CD1c-positive myeloid dendritic cell (primary cell): ENCODE measurements around the gene INSYN2A.

Experiments
- DNase-seq: peaks from one replicate; pipeline ENCODE4 v3.0.0-alpha.2; 2016; ENCODE audit errors: extremely low spot score

INSYN2A gene, protein sequence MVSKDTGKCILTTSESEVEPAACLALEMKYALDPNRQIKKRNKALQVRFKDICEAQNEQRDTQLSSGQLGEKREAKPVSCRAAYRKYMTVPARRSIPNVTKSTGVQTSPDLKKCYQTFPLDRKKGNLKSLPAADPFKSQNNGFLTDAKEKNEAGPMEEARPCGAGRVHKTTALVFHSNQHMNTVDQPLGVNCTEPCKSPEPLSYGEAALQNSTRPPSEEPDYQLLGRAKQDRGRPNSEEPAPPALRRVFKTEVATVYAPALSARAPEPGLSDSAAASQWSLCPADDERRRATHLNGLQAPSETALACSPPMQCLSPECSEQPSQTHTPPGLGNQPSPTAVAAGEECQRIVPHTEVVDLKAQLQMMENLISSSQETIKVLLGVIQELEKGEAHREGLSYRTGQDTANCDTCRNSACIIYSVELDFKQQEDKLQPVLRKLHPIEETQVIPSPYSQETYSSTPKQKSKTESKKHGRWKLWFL

DNA sequence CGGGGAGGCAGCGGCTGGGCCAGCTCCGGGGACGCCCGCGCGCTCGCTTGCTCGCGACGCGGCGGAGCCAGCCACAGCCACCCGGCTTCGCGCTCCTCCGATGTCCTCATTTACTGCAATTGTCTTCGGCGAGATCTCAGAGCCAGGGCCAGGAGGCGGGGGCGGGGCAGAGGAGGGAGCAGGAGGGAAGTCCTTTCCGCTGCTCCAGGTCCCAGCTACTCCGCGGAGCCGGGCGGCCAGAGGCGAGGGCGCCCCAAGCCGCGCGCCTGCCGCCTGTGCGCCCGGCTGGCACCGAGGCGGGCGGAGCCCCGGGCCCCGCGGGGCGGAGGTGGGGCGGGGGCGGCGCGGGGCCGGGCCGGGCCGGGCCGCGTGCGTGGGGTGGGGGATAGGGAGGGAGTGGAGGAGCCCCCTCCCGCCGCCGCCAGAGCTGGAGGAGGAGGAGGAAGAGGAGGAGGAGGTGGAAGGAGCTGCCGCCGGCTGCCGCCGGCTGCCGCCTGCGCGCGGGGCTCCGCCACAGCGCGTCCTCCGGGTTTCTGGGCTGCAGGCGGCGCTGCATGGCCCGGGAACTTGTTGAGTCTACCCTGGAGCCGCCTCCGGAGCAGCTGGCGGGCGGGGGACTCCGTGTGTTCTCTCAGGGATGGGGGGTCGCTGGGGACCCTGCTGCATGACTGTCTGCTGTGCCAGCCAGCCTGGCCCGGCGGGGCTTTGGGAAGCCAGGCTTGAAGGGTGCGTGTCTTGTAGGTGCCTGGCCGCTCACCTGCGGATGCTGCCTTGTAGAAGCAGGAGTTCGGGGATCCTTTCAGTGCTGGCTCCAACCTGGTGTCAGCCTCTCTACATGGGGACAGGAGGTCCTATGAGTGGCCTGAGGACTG is at the start of gene INSYN2A:
Gene INSYN2A (minus strand): TSS at position 310 of the 872 bp plus-strand sequence. CDS start 20,196 bp downstream, outside the sequence.
- DNase-seq = peak; percentile 11

DNA sequence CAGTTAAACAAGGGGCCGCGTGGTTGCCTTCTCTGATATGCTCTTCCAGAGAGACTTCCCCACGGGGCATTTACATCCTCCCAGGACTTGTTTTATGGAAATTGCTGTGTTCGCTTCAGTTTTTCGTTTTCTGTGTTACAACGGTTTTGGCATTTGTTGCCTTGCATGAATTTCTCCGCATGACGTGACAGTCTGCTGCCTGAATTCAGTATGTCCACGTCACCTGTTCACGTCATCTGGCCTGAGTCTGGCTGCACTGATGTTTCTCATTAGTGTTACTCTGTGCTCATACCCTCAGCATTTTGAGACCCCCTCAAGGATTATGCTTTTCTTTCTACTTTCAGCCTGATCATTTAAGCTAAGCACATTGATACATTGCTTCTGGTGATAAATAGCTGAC is 49.1 kb upstream of the INSYN2A start:
- no peak for DNase-seq

DNA sequence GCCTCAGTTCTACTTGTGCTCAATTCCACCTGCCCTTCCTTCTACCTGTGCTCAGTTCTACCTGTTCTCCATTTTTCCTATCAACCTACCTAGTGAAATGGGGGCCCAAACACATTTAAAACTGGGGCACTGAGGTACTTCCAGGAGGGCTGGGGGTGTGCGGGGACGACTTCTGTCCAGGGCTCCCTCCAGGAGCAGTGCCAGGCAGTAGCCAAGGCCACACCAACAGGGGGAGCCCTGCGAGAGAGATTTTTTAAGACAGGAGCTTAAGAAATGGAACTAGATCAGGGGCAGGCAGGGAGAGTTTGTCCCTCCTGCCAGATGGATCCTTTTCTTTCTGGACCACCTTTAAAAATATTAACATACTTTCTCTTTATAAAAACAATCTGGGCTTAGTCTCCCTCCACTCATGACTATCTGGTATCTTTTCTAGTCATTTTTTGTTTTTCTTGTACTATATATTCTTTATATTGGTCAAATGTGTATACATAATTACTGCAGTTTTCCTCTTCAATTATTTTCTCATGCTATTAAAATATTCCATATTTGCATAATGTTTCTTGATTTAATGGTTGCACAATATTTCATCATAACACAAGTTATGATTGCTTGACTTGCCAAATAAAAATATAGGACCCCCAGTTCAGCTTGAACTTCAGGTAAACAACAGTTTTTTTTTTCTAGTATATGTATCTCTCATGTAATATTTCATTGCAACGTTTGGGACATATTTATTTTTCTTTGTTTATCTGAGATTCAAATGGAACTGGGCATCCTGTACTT is 47.3 kb upstream of the INSYN2A start:
- DNase-seq = no peak

DNA sequence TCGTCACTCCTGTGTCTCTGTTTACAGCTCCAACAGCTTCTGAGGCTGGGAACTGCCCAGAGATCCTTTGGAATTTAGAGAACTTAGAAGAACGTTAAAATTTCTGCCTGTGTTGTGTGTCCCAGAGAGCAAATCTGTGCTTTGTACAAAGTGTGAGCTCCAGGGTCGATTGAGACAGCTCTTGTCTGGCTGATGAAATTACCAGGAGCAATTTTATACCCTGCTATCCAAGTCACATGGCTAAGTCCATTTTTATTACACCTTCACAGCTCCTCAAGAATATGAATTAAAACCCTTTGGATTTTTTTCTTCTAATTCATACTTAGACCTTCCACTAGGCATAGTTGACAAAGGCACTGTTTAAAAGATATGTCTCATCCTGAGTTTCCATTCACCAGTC is 46.5 kb upstream of the INSYN2A start:
- DNase-seq = no peak

DNA sequence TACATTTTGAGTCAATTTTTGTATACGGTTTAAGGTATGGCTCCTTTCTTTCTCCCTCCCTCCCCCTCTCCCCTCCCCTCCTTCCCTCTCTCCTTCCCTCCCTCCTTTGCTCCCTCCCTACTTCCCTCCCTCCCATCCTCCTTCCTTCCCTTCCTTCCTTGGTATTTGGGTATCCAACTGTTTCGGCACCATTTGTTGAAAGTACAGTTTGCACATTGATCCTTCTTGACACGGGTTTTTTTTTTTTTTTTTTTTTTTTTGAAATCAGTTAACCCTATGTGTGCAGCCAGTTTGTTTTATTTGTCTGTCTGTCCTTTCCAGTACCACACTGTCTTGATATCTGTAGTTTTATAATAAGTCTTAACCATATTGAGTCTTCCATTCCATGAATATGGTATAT is 39.9 kb upstream of the INSYN2A start:
- no peak for DNase-seq

DNA sequence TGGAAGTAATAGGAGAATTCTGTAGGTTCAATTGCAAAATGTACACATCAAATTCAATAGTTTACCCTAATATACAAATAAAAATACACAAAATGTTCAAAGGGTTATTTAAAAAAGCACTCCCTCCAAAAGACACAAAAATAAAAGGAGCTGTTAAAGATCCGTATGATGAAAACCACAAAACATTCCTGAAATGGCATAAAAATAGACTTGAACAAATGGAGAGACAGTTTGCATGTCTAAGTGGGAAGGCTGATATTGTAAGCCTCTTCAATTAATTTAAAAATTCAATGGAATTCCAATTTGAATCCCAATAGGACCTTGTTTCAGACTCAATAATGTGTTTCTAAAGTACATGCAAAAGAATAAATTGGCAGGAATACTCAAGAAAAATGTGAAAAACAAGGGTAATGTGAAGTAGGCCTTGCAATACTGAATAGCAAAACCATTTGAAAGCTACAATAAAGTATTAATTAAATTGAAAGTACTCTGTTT is 38.0 kb upstream of the INSYN2A start:
- DNase-seq = no peak

DNA sequence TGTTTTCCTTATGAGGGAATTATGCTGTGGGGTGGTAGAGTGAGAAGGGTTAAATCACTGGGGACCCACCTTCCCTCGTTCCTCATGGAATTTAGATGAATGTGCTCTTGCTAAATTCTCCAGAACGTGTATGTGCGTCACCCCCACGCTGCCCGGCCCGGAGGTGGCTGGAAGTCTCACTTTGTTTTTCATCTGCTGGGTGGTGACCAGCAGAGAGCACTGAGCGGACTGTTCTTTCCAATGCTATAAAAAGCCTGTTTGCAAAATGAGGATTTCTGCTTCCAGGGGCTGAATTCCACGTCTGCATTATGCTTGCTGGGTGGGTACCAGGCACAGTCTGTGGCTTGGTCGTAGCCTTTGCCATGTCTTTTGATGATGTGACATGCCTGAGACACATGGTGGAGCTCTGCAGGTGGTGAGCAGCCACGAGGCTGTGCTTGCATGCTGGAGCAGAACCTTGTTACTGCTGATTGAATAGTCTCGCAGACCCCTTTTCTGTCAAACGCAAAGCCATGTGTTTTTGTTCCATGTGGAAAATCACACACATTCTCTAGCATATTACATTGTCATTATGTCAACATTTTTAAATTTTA is 31.9 kb upstream of the INSYN2A start:
- no peak for DNase-seq

DNA sequence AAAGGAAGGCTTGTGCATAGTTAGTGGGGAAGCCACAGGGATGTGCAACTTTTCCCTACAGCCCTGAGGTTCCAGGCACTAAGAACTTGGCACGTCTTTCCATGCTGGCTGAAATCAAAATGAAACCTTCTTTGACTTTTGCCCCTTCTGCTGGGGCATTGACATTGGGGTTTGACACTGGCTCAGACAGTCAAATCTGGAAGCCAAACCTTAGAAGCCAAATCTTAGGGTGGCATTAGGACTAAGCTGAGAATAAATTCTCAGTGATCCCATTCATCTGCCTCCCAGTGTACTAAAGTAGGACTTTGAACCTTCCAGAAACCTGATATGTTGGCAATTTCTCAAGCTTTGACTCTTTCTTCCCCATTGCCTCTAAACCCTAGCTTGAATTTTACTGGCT is 31.3 kb upstream of the INSYN2A start:
- no peak for DNase-seq

DNA sequence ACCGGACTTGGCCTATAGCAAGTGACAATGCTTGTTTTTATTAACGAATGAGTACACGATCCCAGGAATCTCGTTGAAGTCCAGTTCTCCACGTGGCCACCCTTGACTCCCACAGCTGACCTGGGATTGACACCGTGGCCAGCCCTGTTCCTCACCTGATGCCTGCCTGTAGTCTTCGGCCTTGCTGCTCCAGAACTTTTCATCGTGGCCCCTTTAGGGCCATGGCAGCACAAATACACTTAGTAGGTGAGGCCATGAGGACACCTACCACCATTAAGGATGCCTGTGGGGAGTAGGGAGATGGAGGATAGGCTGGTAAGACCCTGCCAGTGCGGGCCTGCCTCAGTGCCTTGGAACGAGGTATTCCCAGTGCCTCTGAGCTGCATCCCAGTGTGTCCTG is 30.6 kb upstream of the INSYN2A start:
- DNase-seq = no peak

DNA sequence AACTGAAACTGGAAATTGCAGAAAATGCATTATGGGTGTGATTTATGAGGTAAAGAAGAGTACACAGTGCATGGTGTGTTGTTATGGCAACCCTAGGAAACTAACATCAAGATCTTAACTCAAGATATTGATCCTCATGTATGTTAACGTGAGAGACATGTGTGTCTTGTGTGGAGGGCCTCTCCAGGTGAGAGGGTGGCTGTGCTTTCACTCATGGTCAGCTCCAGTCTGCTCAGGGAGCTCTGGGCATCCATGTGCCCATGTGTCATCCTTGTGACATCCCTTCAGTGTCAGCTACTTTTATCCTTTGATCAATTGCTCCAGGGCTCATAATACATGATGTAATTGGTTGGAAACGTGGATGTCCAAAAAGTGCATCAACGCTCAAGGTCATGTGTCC is 24.9 kb upstream of the INSYN2A start:
- DNase-seq = no peak

DNA sequence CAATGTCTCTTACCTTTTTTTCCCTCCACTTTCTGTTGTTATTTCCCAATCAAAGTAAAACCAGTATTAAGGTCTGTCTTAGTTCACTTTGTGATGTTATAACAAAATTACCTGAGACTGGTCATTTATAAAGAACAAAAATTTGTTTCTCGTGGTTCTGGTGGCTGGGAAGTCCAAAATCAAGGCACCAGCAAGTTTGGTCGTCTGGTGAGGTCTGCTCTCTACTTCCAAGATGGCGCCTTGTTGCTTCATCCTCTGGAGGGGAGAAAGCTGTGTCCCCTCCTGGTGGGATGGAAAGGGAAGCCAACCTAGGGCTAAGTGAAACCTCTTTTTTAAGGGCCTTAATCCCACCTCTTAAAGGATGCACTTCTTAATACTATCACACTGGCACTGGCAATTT is 22.3 kb upstream of the INSYN2A start:
- DNase-seq = no peak

DNA sequence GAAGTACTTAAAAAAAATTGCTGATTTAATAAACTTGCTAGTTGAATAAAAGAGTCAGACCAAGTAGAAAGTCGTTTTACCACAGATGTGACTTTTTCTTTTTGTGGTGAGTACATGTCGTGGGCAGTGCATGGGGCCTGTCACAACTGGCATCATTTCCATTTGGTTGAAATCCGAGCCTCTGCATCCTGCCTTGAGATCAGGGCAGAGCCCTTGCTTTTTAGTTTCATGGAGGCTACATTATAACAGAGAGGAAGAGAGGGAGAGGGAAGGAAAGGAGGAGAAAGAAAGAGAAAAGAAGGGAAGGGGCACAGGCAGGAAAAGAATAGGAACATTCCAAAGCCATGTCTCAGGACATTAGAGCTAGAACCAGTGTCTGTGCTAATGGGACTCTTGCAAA is 20.4 kb upstream of the INSYN2A start:
- no peak for DNase-seq

DNA sequence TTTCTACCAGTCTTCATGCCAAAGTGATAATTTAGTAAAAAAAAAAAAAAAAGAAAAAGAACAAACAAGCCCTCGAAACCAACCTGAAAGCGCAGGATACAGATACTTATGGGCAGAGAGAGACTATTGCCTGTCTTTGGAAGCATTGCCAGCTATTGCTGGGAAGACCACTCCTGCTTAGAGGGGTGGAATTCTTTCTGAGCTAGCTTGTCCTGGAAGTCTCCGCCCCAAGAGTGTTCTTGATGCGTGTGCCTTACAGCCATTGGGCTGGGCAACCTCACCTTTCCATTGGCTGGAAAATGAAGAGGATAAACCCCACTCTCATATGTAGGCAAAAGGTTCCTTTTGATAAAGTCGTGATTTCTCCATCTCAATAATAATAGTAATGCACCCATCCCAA is 19.9 kb upstream of the INSYN2A start:
- DNase-seq = no peak

DNA sequence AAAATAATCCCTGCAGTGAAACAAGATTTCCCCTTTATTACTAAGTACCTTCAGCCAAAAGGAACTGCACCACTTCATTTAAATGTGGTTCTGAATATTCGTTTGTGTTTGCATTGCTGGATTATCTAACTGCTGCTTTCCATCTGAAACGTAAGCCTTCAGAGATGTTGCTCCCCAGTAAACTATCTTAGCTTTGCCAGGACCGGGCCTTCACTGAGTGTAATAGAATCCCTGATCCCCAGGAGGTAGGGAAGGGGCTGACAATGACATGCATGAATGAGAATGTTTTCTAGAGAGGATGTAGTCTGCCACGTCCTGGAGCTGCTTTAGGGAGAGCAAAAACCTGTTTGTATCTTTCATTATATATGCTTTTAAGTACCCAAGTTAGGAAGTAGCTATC is 19.5 kb upstream of the INSYN2A start:
- no peak for DNase-seq

DNA sequence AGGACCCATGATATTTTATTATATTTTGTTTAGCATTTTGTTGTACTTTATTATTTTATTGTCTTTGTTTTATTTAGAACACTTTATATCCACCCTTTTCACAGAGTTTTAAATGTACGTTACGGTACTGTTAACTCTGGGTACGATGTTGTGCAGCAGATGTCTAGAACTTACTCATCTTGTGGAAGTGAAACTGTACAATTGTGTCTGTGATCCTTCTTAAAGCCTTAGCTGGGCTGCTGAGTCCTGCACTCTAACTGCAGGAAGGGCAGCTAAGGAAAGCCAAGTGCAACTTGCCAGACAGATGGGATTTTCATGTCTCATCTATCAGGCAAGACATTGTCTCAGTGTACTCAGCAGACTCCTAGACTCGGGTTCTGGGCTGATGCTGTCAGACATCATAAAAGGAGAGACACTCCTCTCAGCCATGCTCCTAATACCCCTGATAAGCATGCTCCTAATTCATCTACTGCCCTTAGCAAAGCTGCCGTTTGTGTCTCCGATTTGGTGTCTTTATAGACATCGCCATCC is 14.6 kb upstream of the INSYN2A start:
- peak; percentile 5 for DNase-seq

DNA sequence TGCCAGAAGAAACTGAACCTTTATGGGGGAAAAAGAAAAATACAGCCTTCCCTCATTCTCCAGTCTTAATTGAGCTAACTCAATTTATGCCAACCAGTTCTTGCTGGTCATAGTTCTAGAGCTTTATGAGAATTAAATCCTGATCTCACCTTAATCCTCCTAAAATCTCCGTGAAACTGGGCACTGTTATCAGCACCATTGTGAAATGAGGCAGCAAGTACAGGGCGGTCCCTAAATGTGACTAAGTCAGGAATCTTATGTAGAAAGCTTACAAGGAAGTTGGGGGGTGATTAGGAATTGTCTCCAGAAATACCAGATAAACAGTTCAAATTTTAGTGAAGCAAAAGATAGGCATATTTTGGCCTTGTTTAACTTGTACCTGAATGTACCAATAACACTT is 10.7 kb upstream of the INSYN2A start:
- DNase-seq = no peak

DNA sequence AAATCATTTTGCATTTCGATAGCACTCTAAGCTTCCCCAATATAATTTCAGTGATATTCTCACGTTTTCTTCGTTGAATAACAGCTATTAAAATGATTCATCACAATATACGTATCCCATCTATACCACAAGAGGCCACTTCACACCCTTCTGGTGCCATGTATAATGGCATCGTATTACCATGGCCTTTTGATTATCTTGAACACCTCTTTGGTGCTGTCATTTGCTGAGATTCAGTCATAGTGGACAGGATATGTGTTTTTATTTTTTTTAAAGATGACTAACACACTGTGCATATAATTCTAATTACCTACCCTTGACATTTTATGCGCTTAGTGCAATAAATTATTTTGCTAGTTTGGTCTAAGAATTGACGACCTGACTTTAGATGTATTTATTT is 6.7 kb upstream of the INSYN2A start:
- DNase-seq = no peak

DNA sequence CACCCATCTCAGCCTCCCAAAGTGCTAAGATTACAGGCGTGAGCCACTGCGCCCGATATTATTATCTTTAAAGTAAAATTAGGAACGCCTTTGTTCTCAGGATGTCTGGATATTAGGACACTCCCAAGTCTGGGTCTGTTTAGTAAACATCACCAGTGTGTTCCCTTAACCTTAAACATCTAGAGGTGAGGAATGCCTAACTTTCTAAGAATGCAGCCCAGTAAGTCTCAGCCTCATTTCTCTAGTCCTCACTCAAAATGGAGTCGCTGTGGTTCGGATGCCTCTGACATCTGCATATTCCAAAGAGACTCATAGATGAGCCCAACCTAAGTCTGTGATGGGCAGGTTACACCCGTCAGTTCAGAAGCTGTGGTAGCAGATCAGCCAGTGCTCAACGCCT is 4.3 kb upstream of the INSYN2A start:
- no peak for DNase-seq

DNA sequence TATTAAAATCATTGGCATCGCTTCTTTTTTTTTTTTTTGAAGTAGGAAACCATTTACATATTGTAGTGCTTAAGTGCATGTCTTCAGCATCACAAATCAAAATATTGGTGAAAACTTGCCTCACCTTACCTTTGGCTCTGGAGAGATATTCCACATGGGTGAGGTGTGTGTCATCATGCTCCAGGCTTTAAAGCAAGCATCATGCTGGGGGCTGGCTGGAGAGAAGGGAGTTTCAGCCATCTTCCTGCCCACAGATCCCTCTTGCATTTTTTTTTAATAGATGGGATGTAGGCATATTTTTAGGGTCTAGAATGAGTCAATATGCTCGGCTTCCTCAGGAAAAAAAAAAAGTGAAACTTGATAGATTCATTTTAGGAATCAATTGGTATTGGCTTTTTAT is 2.3 kb upstream of the INSYN2A start:
- no peak for DNase-seq

DNA sequence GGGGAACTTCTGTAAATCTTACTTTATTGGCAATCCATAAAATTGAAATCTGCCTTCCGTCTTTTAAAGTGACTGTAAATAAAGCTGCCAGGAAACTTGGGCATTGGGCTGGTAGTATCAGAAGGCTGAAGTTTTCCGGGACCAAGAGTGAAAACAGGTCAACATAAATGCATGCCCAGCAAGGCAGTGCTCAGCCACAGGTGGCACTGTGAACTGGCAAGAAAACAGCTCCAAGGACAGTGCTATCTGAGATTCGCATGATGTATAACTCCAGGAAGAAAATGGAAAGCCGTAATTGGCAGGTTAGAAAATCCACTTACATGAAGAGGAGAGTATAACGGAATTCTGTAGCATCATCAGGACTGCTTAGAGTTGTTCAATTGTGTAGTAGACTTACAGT is 1.9 kb upstream of the INSYN2A start:
- no peak for DNase-seq

DNA sequence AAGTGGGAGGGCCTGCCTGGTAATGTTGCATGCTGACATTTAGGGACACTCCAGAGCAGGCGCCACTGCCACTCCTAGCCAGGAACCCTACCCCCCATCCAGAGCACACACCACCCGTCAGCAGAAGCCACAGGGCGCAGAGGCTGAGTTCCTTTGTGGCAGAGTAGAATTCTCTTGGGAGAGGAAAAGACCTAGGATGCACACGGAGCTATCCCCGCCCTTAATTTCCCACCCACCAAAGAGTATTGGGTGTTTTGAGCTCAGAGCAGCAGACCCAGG is 702 bp upstream of the INSYN2A start:
- no peak for DNase-seq
